GM21717 (cell line): Measurements from ENCODE around the gene SERPIND1.
A peak's percentile ranks its signal among the peaks of the same experiment; 100 is the strongest.
"Not testable (repeated sequence)": the region's sequence is repeated elsewhere in the genome, so short reads cannot be mapped to it uniquely, and the experiment has no call there.

ENCODE experiments used
- ATAC-seq: cut with Tn5 transposase; IDR thresholded peaks from one replicate; pipeline ENCODE4 v1.9.1; 2021; ENCODE audit warnings: mild to moderate bottlenecking, moderate library complexity; ENCODE audit not compliant: unreplicated experiment

Gene SERPIND1

DNA sequence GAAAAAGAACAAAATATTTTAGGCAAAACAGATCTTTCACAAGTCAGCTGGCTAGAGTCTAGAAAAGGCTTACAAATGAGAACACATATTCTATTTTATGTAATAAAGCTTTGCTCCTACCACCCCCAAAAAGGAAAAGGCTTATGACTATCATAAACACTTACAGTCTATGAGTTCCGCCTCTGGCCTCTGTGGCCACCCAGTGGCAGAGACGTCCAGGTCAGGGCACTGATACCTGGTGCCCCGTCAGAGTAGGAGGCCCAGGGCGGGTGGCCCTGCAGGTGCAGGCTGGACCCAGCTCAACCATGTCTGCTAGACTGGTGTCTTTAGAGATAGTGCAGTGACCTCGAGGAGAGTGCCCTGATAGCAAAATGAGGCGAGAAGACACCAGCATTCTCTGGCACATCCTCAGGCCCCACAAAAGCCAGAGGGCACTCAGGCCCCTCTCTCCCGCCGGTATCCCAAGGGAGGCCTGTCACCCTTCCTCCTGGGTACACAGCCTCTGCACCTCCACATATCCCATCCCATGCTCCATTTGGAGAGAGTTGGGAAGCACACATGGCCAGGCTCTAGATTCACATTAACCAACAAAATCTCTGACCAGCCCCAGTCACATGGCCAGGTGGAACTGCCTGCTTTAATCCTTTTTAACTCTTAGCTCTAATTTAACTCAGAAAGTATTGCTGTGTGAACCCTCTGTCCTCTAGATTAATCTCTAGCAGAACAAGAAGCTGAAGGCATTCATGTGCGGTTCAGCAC is 27.3 kb upstream of the SERPIND1 start:
- no peak for ATAC-seq

DNA sequence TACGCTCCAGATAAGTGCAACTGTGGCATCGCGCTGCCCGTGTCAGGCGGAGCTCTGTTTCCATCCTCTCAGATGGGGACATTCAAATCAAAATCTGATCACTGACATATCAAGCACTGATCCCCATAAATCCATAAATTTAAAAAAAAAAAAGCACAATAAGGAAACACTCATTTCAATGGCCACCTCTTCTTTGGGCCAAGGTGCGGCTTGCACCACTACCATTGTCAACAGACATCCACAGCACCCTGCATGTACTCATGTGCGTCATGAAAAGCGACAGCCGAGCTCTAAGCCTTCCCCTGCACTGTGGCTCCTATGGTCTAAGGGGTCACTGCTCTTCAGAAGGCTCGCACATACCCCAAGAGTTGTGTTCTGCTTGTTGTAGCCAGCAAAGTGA is 26.7 kb upstream of the SERPIND1 start:
- ATAC-seq, result no peak

DNA sequence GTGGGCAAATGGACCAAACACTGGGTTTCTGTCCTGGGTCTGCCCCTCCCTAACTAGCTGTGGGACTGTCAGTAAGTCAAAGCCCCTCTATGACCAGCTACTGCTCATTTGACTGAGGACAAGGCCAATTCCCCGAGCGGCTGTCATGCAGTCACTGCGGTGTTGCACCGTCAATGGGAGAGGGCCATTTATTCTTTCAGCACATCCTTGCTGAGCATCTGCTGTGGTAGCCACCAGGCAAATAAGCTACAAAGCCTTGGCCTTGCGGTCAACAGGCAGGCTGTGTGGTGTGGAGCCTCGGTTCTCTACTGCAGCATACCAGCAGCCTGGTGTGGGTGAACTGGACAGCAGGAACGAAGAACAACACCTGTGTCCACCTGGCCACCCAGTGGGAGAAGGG is 25.8 kb upstream of the SERPIND1 start:
- no peak for ATAC-seq

DNA sequence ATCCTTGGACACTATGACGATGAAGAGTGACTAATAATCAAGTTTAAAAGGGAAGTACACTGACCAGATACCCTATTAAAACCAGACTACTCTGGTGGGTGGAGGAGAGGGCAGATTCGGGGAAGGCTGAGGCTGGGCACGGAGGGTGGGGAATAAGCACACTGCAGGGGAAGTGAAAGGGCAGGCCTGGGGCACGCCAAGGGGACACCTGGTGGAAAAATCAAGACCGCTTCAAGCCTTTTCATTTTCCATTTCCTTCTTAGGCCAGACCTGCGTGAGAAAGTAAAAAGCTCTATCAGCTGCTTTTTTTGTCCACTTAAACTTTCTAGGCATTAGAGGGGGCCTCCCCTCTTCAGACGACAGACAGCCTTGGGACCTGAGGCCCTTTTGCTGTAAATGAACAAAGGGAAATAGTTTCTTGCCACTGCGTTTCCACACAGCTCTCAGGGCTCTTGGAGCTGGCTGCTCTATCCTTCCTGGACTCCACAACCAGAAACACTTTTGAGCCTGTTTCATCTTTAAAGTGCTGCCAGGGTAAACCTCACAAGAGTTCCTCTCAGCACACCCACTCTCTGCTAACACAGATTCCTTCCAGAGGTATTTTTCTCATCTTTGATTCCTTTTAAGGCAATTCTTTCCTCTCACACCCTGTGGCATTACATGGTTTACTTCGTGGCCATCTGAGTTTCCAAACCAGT is 25.0 kb upstream of the SERPIND1 start:
- ATAC-seq, result peak; percentile 69

DNA sequence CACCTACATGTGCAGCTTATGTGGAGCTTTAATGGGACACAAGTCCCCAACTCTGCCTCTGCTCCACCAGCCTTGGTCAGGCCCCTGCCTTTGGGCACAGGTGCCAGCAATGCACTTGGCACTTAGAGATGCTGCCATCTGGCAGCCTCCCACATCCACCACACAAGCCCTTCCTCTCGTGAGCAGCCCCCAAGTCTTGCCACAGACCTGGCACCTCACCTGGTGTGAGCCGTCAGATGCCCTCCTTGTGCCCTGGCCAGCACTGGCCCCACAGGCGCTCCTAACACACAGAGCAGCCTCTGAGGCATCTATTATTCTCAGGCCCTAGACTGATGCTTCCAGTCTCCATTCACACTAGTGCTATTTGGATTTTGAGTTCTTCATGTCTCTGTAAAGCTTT is 24.5 kb upstream of the SERPIND1 start:
- ATAC-seq, result no peak

DNA sequence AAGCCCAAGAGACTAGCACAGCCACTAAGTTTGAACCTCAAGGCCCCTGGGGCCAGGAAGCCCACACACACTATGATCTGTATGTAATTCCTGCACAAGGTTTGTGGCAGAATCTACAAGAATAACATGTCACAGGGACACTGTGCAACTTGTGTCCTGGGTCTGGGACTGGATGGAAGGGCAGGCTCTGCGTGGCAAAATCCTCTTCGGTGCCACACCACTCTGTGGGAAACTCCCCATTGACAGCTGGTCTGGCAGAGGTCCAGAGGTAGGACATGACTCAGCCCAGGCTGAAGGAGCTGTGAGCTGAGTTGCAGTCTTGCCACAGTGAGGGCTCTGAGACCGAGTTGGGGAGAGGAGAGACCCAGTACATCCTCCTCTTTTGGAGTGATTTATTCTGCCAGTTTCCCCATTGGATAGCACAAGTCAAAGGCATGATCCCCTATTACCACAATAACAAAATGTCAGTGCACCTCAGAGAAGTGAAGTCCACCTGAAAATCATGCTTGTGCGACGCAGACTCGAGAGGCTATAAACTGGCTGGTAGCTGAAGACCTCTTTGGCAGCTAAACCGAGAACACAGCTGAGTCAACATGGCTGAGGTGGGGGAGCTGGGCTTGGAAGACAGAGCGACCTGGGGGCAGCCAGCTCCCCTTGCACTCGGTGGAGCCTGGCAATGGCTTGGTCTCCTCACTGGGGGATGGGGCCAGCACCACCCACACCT is 23.3 kb upstream of the SERPIND1 start:
- no peak for ATAC-seq

DNA sequence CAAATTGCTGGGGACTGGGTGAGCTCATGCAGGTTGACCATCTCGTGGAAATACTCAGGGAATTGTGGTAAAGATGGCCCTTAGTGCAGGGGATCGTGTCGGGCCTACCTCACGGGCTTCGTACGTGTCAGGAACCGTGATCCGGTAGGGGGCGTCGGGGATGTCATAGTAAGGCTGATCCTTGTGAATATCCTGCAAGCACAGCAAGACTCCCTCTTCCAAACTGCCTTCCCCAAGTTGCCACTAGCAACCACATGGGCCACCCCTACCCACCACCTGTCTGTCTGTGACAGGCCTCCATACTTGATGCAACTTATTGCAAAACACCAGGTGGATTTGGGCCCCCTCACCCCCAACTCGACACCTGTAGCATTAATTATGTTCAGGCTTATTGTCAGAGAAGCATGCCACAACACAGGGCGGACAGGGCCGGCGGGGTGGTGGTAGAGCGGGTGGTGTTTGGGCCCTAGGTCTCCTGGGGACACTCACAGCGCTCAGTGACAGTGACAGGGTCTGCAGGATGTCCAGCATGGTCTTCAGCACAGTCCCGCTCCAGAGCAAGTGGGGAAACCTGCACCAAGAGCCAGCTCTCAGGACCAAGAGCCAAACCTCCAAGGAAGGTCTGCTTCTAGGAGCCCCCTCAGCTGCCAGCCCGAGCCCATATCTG is 22.6 kb upstream of the SERPIND1 start:
- ATAC-seq, result no peak

DNA sequence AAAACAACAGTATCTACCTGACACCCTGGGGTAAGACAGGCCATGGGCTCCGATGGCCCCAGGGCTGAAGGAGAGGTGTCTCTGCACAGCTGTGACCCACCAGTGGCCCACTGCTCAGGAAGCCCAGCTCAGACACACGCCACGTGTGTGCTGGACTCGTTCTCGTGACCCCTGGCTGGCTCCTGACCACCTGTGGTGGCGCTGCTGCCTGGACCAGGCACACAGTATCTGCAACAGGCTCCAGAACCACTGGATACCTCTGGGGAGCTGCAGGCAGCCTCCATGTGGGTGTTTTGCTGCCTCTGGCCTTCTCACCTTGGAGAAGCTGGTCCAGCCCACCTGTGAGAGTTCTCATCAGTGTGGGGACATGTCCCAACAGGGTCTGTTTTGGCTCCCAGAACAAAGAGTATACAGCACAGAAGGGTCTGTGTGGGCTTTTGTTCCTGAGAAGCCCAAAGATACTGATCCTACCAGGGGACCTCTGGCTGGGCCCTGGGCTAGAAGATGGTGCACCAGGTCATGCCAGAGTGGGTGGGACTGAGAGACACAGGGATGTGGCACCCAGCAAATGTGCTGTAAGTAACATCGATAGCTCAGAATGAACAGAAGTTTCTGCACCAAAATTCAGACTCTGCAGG is 21.7 kb upstream of the SERPIND1 start:
- no peak for ATAC-seq

DNA sequence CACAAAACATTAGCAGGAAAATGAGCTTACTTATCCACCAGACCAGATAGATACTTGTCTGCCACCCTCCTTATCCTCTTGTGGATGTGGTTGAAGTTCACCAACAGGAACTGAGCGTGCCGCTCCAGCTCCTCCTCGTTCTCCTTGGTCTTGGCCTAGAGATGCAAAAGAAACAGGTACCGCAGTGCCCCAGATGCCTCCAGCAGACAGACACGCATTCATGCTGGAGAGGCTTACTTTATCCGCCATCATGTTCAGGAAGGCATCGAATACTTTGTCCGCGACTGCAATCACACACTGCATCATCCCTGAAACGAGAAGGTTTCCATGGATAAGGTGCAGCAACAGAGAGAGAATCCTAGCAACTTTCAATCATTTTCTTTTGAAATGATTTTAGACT is 21.0 kb upstream of the SERPIND1 start:
- no peak for ATAC-seq

DNA sequence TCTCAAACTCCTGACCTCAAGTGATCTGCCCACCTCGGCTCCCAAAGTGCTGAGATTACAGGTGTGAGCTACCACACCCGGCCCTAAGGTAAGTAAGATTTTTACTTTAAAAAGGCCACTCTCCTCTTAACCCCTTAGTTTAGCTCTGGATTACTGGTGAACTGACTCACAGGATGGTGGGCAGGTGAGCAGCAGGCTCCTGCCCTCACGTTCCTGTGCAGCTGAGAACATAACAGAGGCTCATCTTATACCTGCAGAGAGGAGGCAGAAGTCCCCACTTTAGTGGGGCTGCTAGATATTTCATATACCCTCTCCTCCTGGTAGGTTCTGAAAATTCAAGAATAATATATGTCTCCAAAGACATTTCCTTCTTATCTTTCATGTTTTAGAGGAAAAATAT is 17.1 kb upstream of the SERPIND1 start:
- ATAC-seq, result no peak

DNA sequence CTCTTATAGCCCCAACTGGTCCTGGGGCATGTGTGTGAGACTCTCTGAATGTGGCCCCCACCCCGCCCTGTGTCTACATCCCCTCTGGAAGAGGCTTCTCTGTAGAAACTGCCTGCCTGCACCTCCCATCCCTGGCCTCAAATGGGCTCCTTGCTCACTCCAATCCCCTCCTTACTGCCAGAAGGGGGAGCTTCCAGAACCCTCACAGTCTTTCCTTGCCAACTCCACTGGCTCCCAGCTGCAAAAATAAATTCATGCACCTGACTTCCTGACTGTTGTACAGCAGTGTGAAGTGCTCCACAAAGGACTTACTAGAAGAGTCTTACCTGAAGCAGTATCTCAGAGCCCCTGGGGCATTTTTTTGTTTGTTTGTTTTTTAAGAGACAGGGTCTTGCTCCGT is 15.2 kb upstream of the SERPIND1 start:
- ATAC-seq, result no peak

DNA sequence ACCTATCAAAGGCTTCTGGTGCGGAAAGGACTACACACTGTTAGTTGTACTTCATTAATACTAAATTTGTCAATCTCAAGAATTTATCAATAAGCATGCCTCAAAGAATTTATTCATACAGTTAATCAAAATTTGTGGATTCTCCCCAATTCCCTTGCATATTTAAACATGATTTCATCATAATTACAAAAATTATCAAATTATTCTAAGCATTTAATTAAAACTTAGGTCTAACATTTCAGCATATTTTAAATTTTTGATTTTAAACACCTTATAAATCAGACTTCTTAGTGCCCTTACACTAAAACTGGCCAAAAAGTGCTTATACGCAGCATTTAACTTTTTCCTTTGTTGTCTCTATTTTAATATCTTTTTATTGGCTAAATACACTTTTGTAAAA is 13.8 kb upstream of the SERPIND1 start:
- ATAC-seq, result no peak

DNA sequence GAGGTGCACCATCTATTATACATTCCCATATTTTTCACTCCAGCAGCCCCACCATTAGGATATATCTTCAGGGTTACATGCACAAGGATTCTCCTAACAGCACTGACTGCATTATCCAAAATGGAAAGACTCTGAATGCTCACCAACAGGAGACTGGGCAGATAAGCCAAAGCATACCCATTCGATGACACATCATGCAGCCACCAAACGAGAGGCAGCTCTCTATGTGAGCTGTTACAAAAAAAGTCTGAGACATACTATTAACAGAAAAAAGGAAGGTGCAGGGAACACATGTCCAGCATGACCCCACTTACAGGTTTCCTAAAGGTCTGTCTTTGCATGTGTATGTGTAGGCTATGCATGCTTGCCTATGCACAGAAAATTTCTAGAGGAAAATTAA is 12.4 kb upstream of the SERPIND1 start:
- ATAC-seq, result no peak

DNA sequence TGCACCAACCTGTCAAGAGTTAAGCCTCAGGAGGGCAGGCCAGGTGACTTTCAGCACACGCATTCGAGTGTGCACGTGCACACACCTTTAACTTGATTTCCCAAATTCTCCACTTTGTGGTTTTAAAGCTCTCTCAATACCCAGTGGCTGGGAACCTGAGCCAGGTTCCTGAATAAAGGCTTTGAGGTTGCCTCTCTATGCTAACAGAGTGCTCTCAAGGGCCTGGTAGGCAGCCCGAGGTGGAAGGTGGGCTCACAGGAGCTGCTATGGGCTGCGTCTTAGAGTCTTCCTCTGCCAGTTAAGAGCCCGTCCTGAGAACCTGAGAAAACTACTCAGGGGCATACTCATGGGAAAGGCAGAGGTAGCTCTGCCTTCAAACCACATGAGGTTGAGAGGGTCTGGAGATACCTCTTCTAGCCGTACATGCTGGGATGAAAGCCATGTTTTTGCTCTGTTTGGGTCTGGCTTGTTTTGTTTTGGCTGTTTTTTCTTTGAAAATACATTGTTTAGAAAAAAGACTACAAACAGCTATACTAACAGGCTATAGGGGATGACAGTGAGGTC is 11.6 kb upstream of the SERPIND1 start:
- no peak for ATAC-seq

DNA sequence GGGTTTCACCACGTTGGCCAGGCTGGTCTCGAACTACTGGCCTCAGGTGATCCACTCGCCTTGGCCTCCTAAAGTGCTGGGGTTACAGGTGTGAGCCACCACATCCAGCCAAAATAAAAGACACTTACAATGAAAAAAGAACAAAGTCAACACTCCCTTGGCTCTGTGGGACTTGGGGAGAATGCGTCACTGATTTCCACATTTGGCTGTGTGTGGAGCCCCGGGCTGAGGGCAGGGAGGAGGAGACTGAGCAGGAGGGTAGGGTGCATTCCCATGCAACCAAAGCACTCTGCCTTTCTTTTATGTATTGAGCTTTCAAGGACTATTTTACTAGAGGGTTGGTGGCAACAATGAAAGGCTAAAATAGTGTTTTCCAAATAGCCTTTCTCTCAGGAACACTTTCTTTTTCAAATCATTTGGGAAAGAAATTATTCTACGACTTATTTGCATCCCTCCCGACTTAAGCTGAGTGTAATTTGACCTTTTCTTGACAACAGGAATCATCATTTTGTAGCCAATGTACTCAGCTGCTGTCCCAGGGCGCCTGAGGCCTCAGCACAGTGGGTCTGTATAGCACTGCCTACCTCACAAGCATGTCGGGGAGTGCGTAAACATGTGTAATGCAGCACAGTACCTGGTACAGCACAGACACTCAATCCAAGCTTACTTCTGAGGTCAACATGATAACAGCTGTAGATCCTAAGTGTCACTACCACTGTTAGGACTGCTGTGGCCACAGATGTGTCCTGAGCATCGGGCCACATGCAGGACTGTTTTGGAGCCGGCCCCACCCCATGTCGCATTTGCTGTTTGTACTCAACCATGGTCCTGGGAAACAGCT is 10.1 kb upstream of the SERPIND1 start:
- no peak for ATAC-seq

DNA sequence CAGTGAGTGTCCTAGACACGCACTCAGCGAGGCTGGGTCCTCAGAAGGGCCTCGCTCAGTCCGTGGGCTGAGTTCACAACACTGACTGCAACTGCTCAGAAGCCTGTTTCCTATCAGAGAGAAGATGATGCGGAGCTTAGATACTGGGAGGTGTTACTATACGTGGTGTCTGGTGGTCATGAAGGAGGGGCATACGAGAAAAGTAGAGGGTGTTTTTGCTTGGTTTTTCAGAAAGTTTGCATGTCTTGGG is 9.5 kb upstream of the SERPIND1 start:
- ATAC-seq, result no peak

DNA sequence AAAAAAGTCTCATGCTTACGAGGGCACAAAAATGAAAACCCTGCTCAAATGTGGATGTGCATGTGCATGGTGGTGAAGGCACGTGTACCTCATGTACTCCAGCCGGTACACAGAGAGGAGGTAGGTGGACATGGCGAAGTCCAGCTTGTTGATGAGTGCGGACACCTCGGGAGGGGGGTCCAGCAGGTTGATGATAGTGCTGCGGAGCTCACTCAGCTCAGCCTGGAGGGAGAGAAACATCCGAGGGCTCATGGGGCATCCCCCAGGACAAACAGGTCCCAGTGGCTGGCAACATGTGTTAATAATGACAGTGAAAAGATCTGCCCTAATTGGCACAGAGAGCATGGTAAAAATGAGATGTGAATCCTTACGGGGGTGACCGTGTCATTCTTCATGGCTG is 9.2 kb upstream of the SERPIND1 start:
- ATAC-seq, result no peak

DNA sequence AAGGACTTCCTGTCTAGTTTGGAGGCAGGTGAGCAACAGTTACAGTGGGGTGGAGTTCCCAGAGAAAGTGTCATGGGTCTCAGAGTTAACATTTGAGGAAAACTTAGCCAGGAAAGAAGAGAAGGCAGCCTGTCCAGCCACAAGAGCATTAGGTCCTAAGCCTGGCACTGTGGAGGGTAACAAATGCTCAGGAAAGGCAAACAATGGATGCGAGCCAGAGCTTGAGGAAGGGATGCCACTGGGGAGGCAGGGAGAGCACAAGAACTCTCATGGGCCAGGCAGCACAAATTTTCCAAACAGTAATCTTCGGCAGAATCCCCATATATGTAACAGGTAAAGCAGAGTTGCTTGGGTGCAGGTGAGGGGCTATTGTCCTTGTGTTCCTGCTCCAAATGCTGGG is 8.0 kb upstream of the SERPIND1 start:
- ATAC-seq, result no peak

DNA sequence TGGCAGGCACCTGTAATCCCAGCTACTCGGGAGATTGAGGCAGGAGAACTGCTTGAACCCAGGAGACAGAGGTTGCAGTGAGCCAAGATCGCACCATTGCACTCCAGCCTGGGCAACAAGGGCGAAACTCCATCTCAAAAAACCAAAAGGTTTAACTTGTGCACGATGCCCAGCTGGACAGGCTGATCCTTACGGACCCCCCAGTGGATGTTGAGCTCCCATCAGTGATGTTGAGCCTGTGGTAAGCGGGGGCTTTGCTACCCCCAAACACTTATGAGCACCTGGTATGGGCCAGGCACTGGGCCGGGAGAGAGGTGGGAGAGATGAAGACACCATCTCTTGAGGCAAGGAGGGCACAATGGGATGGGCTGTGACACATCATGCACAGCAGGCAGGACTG is 7.4 kb upstream of the SERPIND1 start:
- ATAC-seq, result no peak

DNA sequence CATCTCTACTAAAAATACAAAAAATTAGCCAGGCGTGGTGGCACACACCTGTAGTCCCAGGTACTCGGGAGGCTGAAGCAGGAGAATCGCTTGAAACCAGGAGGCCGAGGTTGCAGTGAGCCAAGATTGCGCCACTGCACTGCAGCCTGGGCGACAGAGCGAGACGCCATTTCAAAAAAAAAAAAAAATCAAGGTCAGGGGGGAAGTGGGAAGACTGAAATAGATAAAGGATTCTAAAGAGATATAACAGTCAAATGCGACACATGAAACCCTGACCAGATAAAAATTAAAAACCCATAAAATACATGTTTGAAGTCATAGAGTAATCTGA is 4.5 kb upstream of the SERPIND1 start:
- not testable (repeated sequence) for ATAC-seq
